GM12801 (cell line): ENCODE measurements around the gene WDR3.

Experiments used
- TF ChIP-seq, protein P1 (sequence below): IDR thresholded peaks from one replicate; pipeline ENCODE4 v1.5.1; 2011; ENCODE audit warnings: control low read depth; ENCODE audit not compliant: insufficient read length; ENCODE audit errors: extremely low read depth

WDR3 gene

DNA sequence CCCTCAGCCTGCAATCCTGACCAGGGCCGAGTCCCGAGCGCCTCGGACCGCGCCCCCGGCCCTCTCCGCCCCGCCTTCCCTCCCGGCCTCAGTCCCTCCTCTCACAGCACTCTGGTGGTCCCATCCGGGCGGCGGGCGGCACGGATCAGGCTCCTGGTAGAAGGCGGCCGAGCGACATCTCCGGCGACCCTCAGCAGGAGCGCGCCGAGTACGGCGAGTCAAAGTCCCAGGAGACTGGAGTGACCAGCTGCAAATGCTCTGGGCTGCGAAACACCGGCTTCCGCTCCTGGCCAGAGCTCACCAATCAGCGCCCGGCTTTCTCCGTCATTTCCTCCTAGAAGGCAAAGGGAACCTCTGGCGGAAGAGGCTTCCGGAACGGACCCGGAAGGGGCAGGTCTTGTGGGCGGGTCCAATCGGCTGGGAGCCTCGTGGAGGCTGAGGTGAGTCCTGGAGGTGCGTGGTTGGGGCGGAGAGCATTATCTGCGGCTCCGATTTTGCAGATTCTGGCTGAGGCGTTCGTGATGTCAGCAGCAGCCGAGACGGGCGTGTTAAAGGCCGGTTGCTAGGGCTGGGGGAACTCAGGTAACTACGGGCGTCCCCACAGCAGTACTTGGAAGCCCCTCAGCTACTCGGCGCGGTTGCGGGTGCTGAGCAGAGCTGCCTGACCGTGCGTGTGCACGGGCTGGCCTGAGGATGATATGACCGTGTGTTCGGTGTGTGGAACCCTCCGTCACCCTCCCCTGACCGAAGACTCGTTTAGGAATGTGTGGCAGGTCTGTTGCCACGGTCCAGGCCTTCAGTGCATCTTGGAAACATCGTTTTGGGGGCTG lies at the start of gene WDR3, which contains the start of gene GDAP2:
Gene WDR3, plus strand, starts transcription at position 397 of the 830 bp plus-strand sequence. CDS start 3,581 bp downstream, outside the sequence.
Gene GDAP2, minus strand, starts transcription at position 279 of the 830 bp plus-strand sequence. CDS start 9,264 bp downstream, outside the sequence.
- TF ChIP-seq, protein P1, sequence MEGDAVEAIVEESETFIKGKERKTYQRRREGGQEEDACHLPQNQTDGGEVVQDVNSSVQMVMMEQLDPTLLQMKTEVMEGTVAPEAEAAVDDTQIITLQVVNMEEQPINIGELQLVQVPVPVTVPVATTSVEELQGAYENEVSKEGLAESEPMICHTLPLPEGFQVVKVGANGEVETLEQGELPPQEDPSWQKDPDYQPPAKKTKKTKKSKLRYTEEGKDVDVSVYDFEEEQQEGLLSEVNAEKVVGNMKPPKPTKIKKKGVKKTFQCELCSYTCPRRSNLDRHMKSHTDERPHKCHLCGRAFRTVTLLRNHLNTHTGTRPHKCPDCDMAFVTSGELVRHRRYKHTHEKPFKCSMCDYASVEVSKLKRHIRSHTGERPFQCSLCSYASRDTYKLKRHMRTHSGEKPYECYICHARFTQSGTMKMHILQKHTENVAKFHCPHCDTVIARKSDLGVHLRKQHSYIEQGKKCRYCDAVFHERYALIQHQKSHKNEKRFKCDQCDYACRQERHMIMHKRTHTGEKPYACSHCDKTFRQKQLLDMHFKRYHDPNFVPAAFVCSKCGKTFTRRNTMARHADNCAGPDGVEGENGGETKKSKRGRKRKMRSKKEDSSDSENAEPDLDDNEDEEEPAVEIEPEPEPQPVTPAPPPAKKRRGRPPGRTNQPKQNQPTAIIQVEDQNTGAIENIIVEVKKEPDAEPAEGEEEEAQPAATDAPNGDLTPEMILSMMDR, result no peak

DNA sequence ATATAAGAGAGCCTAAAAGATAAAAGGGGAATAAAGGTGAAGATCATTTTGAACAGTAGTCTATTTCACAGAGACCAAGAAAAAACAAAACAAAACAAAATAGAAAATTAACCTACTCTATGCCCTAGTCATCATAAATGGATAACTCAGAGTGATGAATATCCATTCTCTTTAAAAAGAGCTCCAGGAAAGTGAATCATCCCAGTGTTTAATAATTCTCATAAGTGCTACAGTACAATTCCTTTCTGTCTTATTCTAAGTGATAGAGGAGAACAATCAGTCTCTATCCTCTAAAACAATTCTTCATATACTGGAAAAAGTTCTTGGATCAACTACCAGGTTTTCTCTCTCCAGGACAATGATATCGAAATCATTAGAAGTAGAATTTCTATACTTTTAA lies 45.9 kb upstream of the WDR3 start:
- TF ChIP-seq, protein P1, result no peak

DNA sequence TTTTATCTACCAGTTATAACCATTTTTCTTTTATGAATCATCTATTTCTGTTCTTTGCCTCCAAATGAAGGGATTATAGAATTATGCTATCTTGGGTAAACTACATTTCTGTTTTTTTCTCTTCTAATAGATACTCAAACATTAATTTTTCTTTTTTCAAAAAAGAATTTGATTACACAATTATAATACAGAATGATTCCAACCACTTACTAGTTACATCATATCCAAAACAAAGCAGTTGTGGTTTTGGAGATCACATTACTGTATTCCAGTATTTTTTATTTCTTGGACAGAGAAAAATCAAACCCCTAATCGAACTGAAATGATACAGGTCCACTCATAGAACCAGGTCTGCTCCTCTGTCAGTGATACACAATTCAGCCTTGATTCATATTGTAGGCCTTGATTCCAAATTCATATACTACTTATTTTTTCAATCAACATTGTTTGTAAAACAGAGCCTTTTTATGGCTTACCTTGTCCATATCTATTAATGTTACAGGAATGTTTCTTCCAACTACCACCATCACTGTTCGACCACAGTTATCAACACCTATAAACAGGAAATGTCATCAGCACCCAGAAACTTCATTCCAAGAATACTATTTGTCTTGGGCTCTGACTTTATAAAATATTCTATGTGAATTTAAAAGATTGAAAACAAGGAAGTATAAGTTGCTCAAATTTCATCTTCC lies 43.3 kb upstream of the WDR3 start:
- TF ChIP-seq, protein P1, result no peak

DNA sequence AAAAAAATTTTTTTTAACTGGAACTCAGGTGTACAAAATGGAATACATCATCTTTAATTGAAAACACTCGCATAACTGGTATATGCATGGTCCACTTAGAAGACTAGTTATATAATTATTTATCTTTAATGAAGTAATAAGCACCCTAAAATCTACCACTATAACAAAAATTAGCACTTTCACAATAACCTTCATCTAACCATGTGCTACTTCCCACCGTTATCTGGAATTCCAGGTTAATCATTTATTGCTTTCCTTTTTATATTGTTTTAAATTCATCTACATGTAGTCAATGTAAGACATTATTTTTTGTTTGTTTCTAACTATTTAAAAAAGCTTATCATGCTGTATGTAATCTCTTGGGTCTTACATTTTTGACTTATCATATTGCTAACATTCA lies 39.1 kb upstream of the WDR3 start:
- TF ChIP-seq, protein P1, result no peak

DNA sequence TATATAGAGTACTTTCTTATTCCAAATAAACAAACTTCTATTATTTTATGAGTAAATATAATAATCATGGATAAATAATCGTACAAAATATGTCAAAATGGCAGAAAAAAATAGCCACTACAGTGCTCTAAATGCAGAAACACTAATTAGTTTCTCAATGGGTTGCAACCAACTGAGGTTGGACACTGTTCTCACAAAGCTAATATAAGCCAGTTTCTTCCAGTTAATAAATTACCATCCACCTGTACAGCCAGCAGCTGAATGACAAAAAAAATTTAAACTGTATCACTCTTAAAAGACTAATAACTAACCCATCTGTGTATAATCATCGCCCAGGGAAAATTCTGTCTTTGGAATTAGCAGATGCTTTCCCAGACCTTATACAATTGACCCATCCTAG lies 37.0 kb upstream of the WDR3 start:
- TF ChIP-seq, protein P1, result no peak

DNA sequence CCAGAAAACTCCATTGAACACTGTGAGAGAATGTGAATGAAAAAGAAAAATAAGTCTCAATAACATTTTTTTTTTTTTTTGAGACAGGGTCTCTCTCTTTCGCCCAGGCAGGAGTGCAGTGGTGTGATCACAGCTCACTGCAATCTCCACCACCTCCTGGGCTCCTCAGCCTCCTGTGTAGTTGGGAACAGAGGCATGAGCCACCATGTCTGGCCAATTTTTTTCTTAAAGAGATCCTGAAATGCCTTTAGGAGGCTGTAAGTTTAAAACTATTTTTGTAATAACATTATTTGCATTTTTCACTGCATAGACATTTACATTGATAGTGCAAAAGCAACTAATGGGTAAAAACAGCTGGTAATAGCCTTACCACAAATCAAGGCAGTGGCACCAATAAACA lies 35.5 kb upstream of the WDR3 start:
- TF ChIP-seq, protein P1, result no peak

DNA sequence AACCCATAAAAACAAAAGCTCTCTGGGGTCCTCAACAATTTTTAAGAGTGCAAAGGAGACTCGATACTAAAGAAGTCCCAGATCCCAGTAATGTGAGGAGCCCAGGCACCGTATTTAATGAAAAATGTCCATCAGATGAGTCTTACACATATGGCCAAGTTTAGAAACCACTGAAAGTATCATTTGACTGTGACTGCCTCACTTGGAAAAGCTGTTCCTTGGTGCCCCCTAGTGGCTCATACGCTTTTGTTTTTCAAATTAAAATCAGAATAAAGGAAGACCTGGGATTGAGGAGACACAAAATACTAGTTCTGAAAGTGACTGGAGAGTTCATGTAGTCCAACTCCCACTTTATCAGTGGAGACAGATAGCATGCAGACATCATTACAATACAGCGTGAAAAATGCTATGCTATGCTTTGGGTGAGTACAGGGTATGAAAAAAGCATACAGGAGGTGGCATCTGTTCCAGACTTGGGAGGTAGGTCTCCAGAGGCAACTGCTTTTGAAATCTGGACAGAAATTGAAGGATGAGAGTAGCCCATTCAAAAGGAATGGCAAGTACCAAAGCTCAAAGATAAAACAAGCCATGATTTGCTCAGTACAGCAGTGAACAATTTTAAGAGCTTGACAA lies 33.9 kb upstream of the WDR3 start:
- TF ChIP-seq, protein P1, result no peak
